Smooth muscle cell (in vitro differentiated cells): Measurements from ENCODE around the gene RAPGEF5. TPM values are rescaled to one million over a fixed set of nuclear protein-coding genes. Genes with fewer than 3 reads are reported as not detected.

Source experiments
- DNase-seq: peaks from one replicate; lab custom pipeline; 2025; ENCODE audit not compliant: unreplicated experiment; lab: John Stamatoyannopoulos, UW
- H2AFZ ChIP-seq: fragments of 200-600 bp; sonication (generic); 2 replicates; pipeline ENCODE4 v1.6.0; 2016; ENCODE audit warnings: antibody characterized with exemption, low read depth, mild to moderate bottlenecking
- H3F3A ChIP-seq: fragments of 200-600 bp; sonication (generic); 2 replicates; pipeline ENCODE4 v1.6.0; 2017; ENCODE audit warnings: antibody characterized with exemption, low read depth
- H3K27ac ChIP-seq: fragments of 200-600 bp; sonication (generic); 2 replicates; pipeline ENCODE4 v1.5.1; 2016; ENCODE audit warnings: low read depth, mild to moderate bottlenecking
- H3K27me3 ChIP-seq: fragments of 200-600 bp; sonication (generic); 2 replicates; pipeline ENCODE4 v1.6.1; 2016; ENCODE audit warnings: low read depth, mild to moderate bottlenecking
- H3K36me3 ChIP-seq: fragments of 200-600 bp; sonication (generic); 2 replicates; pipeline ENCODE4 v1.5.1; 2016; ENCODE audit warnings: low read depth
- H3K4me1 ChIP-seq: fragments of 200-600 bp; sonication (generic); 2 replicates; pipeline ENCODE4 v1.5.1; 2016; ENCODE audit warnings: low read depth
- H3K4me2 ChIP-seq: fragments of 200-600 bp; sonication (generic); 2 replicates; pipeline ENCODE4 v1.6.0; 2016; ENCODE audit warnings: mild to moderate bottlenecking
- H3K4me3 ChIP-seq: fragments of 200-600 bp; sonication (generic); 2 replicates; pipeline ENCODE4 v1.5.1; 2016; ENCODE audit warnings: mild to moderate bottlenecking
- H3K79me2 ChIP-seq: fragments of 200-600 bp; sonication (generic); 2 replicates; pipeline ENCODE4 v1.6.0; 2016; ENCODE audit warnings: low read depth, mild to moderate bottlenecking
- H3K9ac ChIP-seq: fragments of 200-600 bp; sonication (generic); 2 replicates; pipeline ENCODE4 v1.6.0; 2016; ENCODE audit warnings: low read depth
- H3K9me3 ChIP-seq: fragments of 200-600 bp; sonication (generic); replicated peaks from 2 replicates; pipeline ENCODE4 v1.5.1; 2016; ENCODE audit warnings: low read depth
- H4K20me1 ChIP-seq: fragments of 200-600 bp; sonication (generic); 2 replicates; pipeline ENCODE4 v1.6.0; 2016; ENCODE audit warnings: low read depth
- WGBS: methylation state at CpG from one replicate; pipeline ENCODE4 v1.1.7; 2016; ENCODE audit warnings: low lambda C conversion rate; 5-methylcytosine and 5-hydroxymethylcytosine counted together
- polyA plus RNA-seq: library from polyadenylated mRNA; unstranded; fragments of >200 nt; fragmentation: Nextera tagmentation; extraction: Ambion mirVana; gene quantifications from 2 replicates; pipeline ENCODE4 v1.2.1, GENCODE V29; 2016
- total RNA-seq: library from RNA; depleted of rRNA; stranded (reverse); fragments of >200 nt; gene quantifications from 2 replicates; pipeline ENCODE4 v1.2.3, GENCODE V29; 2014
- TF ChIP-seq, protein P1 (sequence below): fragments of 200-600 bp; sonication (generic); IDR thresholded peaks from 2 replicates; pipeline ENCODE4 v1.5.1; 2017; ENCODE audit warnings: borderline replicate concordance, mild to moderate bottlenecking, antibody characterized with exemption; ENCODE audit not compliant: insufficient read depth, poor library complexity, severe bottlenecking

Gene RAPGEF5
- total and polyA plus RNA-seq, 2 experiments from 2014 or later, result 11.4 TPM; not detected in 1

- TF ChIP-seq, protein P1, sequence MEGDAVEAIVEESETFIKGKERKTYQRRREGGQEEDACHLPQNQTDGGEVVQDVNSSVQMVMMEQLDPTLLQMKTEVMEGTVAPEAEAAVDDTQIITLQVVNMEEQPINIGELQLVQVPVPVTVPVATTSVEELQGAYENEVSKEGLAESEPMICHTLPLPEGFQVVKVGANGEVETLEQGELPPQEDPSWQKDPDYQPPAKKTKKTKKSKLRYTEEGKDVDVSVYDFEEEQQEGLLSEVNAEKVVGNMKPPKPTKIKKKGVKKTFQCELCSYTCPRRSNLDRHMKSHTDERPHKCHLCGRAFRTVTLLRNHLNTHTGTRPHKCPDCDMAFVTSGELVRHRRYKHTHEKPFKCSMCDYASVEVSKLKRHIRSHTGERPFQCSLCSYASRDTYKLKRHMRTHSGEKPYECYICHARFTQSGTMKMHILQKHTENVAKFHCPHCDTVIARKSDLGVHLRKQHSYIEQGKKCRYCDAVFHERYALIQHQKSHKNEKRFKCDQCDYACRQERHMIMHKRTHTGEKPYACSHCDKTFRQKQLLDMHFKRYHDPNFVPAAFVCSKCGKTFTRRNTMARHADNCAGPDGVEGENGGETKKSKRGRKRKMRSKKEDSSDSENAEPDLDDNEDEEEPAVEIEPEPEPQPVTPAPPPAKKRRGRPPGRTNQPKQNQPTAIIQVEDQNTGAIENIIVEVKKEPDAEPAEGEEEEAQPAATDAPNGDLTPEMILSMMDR, result no peak
- H3K4me2 ChIP-seq, result no peak overlapping the region
- no peaks in the 10 kb centered on the region for H3K79me2 ChIP-seq
- no peak overlapping the region for H2AFZ ChIP-seq
- H4K20me1 ChIP-seq, result no peaks in the 10 kb centered on the region
- no peak overlapping the region for H3K27ac ChIP-seq
- H3K36me3 ChIP-seq, result no peaks in the 10 kb centered on the region
- no peaks in the 10 kb centered on the region for H3K27me3 ChIP-seq
- no peaks in the 10 kb centered on the region for H3F3A ChIP-seq
- H3K9ac ChIP-seq, result no peak overlapping the region
- no peak overlapping the region for H3K4me3 ChIP-seq
- no peaks in the 10 kb centered on the region for H3K9me3 ChIP-seq
- WGBS, result 90% methylated on average over 7 of the region's 7 CpGs
- DNase-seq, result no peak
- H3K4me1 ChIP-seq, result no peaks in the 10 kb centered on the region
These were observed 242.4 kb downstream of the RAPGEF5 start for GRCh38 chr7:22114440-22114981.

DNA sequence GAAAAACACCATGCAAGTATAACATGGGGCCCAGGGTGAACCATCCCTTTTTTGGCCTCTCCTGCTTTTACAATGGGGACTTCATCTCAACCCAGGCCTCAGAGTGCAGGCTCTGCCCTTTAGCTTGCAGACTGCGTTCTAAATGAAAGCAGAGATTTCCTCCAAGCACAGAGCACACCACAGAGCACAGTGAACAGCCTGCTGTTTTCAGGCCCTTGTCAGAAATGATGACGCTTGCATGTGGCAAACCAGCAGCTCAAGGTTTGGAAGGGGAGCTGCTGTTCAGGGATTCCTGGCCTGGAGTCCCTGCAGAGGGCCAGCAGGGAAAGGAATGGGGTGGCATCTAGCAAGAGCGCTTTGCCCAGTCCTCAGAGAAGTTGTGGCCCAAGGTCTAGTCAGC, 243.9 kb downstream of the RAPGEF5 start:
- Histone ChIP-seq H3K27ac (no peak overlapping the region), H3K36me3 (no peaks in the 10 kb centered on the region), H3K9ac (no peak overlapping the region), H3F3A (no peaks in the 10 kb centered on the region), H3K27me3 (no peaks in the 10 kb centered on the region), H3K9me3 (no peaks in the 10 kb centered on the region), H3K79me2 (no peaks in the 10 kb centered on the region), H3K4me2 (no peak overlapping the region), H2AFZ (no peak overlapping the region), H3K4me1 (no peaks in the 10 kb centered on the region), H4K20me1 (no peaks in the 10 kb centered on the region), H3K4me3 (no peak overlapping the region)
- TF ChIP-seq, protein P1, result no peak
- DNase-seq, result no peak
- WGBS, result 87% methylated on average over 3 of the region's 3 CpGs

- WGBS, result 85% methylated on average over 4 of the region's 4 CpGs
- Histone ChIP-seq H3K27ac (no peak overlapping the region), H4K20me1 (no peaks in the 10 kb centered on the region), H3K36me3 (no peaks in the 10 kb centered on the region), H3K4me3 (no peak overlapping the region), H3K4me2 (no peak overlapping the region), H2AFZ (no peak overlapping the region), H3K79me2 (no peaks in the 10 kb centered on the region), H3K4me1 (no peaks in the 10 kb centered on the region), H3K27me3 (no peaks in the 10 kb centered on the region), H3K9me3 (no peaks in the 10 kb centered on the region), H3F3A (no peaks in the 10 kb centered on the region), H3K9ac (no peak overlapping the region)
- TF ChIP-seq, protein P1, result no peak
- DNase-seq, result no peak
These were observed 245.3 kb downstream of the RAPGEF5 start for GRCh38 chr7:22111661-22112060.

GRCh38 chr7:22110881-22111280, 246.1 kb downstream of the RAPGEF5 start:
- Histone ChIP-seq H3K9ac (no peak overlapping the region), H3K27me3 (no peaks in the 10 kb centered on the region), H3K4me3 (no peak overlapping the region), H3K9me3 (no peaks in the 10 kb centered on the region), H2AFZ (no peak overlapping the region), H3K36me3 (no peaks in the 10 kb centered on the region), H4K20me1 (no peaks in the 10 kb centered on the region), H3K79me2 (no peaks in the 10 kb centered on the region), H3K4me2 (no peak overlapping the region), H3F3A (no peaks in the 10 kb centered on the region), H3K4me1 (no peaks in the 10 kb centered on the region), H3K27ac (no peak overlapping the region)
- WGBS, result 95% methylated on average over 4 of the region's 4 CpGs
- TF ChIP-seq, protein P1, result no peak
- no peak for DNase-seq
